Rectal smooth muscle tissue (tissue), 1 donor: ENCODE measurements around the gene ZNF503.

Experiments used
- H3K27ac ChIP-seq: one replicate; pipeline ENCODE4 v1.7.0; 2013; ENCODE audit warnings: low read depth, low read length, inconsistent platforms
- H3K27me3 ChIP-seq: one replicate; pipeline ENCODE4 v1.7.0; 2013; ENCODE audit warnings: low read length; ENCODE audit not compliant: control insufficient read depth, insufficient read depth
- H3K36me3 ChIP-seq: one replicate; pipeline ENCODE4 v1.7.0; 2013; ENCODE audit warnings: low read length; ENCODE audit not compliant: control insufficient read depth, insufficient read depth
- H3K4me1 ChIP-seq: one replicate; pipeline ENCODE4 v1.7.0; 2013; ENCODE audit warnings: low read length; ENCODE audit not compliant: control insufficient read depth, insufficient read depth
- H3K4me3 ChIP-seq: one replicate; pipeline ENCODE4 v1.7.0; 2013; ENCODE audit warnings: low read length
- H3K9ac ChIP-seq: one replicate; pipeline ENCODE4 v1.7.0; 2013; ENCODE audit warnings: low read length

The ZNF503 gene

GRCh38 chr10:75401569-75402485 is at the start of gene ZNF503:
Gene ZNF503, minus strand, starts transcription at chr10:75401764. Its CDS starts 345 bp downstream, at chr10:75401419.
- H3K4me3 ChIP-seq = peak within 1 kb of the TSS; percentile 98
- H3K36me3 ChIP-seq = peaks cover 3% of the 10 kb centered on the region
- no peaks in the 10 kb centered on the region for H3K27me3 ChIP-seq
- H3K27ac ChIP-seq = peak within 1 kb of the TSS; percentile 96
- peaks cover 6% of the 10 kb centered on the region for H3K4me1 ChIP-seq
- peak within 1 kb of the TSS; percentile 77 for H3K9ac ChIP-seq

GRCh38 chr10:75450644-75451640 is 49.4 kb upstream of the ZNF503 start:
- Histone ChIP-seq H3K4me1 (no peaks in the 10 kb centered on the region), H3K27ac (no peak overlapping the region), H3K36me3 (no peaks in the 10 kb centered on the region), H3K9ac (no peak overlapping the region), H3K4me3 (no peak overlapping the region), H3K27me3 (no peaks in the 10 kb centered on the region)

- Histone ChIP-seq H3K4me3 (no peak overlapping the region), H3K36me3 (no peaks in the 10 kb centered on the region), H3K27me3 (no peaks in the 10 kb centered on the region), H3K9ac (no peak overlapping the region), H3K4me1 (no peaks in the 10 kb centered on the region), H3K27ac (no peak overlapping the region)
Observed at GRCh38 chr10:75450075-75450445, 48.5 kb upstream of the ZNF503 start.

DNA sequence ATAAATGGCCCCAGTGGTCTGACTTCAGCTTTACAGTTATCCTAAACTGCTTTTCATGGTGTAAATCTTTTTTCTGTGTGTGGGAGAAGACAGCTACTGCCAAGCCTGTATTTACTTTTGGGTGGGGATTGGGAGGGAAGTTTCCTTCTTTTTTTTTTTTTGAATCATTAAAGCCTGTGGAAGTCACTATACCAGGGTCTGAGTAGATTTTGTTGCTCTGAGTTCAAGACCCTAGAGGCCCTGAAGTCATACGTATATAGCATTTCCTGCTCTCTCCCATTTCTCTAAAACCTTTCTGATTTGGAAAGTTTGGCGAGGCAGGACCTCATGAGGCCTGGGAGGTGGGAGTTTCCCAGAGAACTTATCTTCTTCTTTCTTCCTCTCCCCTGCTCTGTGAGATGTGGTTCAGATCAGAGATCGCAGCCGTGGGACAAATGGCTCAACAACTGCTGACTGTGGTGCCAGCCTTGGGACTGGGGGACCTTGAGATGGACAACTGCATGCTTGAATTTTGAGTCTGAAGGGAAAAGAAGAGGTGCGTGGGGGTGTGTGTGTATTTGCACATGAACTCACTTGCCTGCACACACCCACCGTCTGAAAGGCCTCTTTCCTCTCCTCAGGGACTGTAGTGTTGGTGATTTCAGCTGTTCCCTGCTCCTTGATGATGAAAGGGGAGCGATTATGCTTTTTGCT is 48.0 kb upstream of the ZNF503 start:
- Histone ChIP-seq H3K4me1 (no peaks in the 10 kb centered on the region), H3K9ac (no peak overlapping the region), H3K36me3 (no peaks in the 10 kb centered on the region), H3K27ac (no peak overlapping the region), H3K27me3 (no peaks in the 10 kb centered on the region), H3K4me3 (no peak overlapping the region)

DNA sequence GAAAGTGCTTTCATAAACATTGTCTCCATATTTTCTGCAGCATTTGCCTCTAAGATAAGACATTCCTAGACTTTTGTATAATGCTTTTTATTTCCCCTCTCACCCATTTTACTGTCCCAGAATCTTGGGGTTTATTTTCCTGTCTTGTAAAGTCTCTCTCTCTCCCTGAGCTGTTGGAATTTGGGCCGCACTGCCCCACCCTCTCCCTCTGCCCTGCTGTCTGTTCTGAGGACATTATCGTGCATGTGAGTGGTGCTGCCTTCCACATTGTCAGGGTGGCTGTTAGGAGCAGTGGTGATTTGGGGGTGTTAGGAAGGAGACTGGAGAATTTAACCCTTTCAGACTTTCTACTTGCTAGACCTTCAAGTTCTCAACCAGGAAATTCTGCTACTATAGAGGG is 46.6 kb upstream of the ZNF503 start:
- no peak overlapping the region for H3K27ac ChIP-seq
- H3K36me3 ChIP-seq = no peaks in the 10 kb centered on the region
- H3K9ac ChIP-seq = no peak overlapping the region
- no peaks in the 10 kb centered on the region for H3K4me1 ChIP-seq
- no peaks in the 10 kb centered on the region for H3K27me3 ChIP-seq
- no peak overlapping the region for H3K4me3 ChIP-seq

DNA sequence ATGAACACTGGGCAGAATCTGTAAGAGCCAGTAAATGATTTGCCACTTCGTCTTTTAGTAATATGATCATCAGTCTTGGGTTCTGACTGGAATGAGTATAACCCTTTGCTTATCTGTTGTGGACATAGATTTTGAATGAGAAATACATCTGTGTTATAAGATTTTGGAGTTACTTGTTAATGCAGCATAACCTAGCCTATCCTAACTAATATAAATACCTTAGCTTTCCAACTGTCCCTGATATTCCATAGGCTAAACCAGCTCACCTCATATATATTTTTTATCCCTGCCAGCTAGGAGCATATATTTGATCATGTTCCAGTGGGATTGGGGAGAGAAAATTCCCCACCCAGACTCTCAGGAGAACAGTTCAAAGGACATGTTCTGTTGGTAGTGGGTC is 44.9 kb upstream of the ZNF503 start:
- no peaks in the 10 kb centered on the region for H3K27me3 ChIP-seq
- no peak overlapping the region for H3K27ac ChIP-seq
- no peaks in the 10 kb centered on the region for H3K4me1 ChIP-seq
- H3K9ac ChIP-seq = no peak overlapping the region
- H3K4me3 ChIP-seq = no peak overlapping the region
- no peaks in the 10 kb centered on the region for H3K36me3 ChIP-seq

- no peak overlapping the region for H3K27ac ChIP-seq
- peaks cover under 1% of the 10 kb centered on the region for H3K36me3 ChIP-seq
- H3K27me3 ChIP-seq = no peaks in the 10 kb centered on the region
- H3K4me3 ChIP-seq = no peak overlapping the region
- H3K4me1 ChIP-seq = no peaks in the 10 kb centered on the region
- no peak overlapping the region for H3K9ac ChIP-seq
Observed at GRCh38 chr10:75444781-75445386, 43.3 kb upstream of the ZNF503 start.

DNA sequence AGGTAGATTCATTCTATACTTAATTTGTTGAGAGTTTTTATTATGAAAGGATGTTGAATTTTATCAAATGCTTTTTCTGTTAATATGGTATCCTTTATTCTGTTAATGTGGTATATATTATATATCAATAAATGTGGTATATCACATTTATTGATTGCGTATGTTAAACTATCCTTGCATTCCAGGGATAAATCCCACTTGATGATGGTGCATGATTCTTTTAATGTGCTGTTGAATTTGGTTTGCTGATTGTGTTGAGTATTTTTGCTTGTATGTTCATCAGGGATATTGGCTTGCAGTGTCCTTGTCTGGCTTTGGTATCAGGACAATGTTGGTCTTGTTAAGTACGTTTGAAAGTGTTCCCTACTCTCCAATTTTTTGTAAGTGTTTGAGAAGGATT is 41.8 kb upstream of the ZNF503 start:
- no peak overlapping the region for H3K4me3 ChIP-seq
- H3K4me1 ChIP-seq = no peaks in the 10 kb centered on the region
- no peak overlapping the region for H3K27ac ChIP-seq
- H3K36me3 ChIP-seq = peaks cover 4% of the 10 kb centered on the region
- no peaks in the 10 kb centered on the region for H3K27me3 ChIP-seq
- H3K9ac ChIP-seq = no peak overlapping the region

DNA sequence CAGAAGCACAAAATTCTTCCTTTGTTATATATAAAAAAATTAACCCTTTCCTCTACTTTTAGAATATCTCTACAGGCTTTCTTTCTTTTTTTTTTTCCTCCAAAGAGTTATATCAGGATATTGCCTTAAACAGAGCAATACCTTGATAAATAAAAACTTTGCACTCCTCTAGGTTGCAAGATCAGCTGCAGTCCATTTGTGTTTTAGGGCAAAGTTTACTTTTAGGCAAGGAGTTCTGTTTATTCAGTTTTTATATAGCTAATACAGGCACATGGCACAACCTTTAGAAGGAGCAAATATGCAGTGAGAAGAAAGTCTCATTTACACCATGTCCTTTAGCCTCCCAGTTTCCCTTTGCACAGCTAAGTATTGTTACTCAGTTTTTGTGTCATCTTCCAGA is 40.1 kb upstream of the ZNF503 start:
- Histone ChIP-seq H3K4me3 (no peak overlapping the region), H3K4me1 (no peaks in the 10 kb centered on the region), H3K27ac (no peak overlapping the region)

GRCh38 chr10:75441196-75441595 is 39.6 kb upstream of the ZNF503 start:
- Histone ChIP-seq H3K36me3 (peaks cover 4% of the 10 kb centered on the region), H3K27me3 (no peaks in the 10 kb centered on the region), H3K27ac (no peak overlapping the region), H3K9ac (no peak overlapping the region), H3K4me1 (no peaks in the 10 kb centered on the region), H3K4me3 (no peak overlapping the region)

More for the DNA sequence above, 40.1 kb upstream of the ZNF503 start:
- H3K9ac ChIP-seq = no peak overlapping the region
- H3K36me3 ChIP-seq = peaks cover 4% of the 10 kb centered on the region
- no peaks in the 10 kb centered on the region for H3K27me3 ChIP-seq

DNA sequence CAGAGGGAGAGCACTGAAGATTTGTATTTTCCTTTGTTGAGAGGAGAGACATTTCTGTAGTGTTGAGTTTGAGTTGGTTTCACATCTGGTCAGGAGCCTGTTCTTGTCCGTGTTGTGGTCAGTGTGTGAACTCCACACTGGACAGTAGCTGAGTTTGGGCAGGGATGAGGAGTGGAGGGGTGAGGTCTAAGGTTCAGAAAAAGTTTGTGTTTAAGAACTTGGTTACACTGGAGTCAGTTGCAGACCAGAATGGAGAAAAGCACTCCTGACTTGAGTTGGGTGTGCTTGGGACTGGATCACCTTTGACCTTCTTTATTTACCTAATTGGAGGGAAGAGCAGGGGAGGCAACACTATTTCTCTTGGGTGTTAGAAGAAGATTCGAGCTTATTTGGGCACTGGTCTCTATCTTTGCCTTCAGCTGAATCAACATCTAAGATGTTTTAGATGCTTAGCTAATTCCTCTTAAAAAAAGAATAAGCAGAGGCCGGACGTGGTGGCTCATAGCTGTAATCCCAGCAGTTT is 38.8 kb upstream of the ZNF503 start:
- Histone ChIP-seq H3K4me3 (no peak overlapping the region), H3K9ac (no peak overlapping the region), H3K27me3 (no peaks in the 10 kb centered on the region), H3K27ac (no peak overlapping the region), H3K4me1 (no peaks in the 10 kb centered on the region), H3K36me3 (peaks cover 4% of the 10 kb centered on the region)
